Left ventricle myocardium inferior (tissue), 1 donor: ENCODE measurements around the gene CPNE5. TPM values are rescaled to one million over a fixed set of nuclear protein-coding genes. Genes with fewer than 3 reads are reported as not detected.

ENCODE experiments used
- DNase-seq: peaks from one replicate; pipeline ENCODE4 v3.0.0-alpha.2; 2020
- H3K27ac ChIP-seq: fragments of 200-600 bp; replicated peaks from 2 replicates; pipeline ENCODE4 v1.8.0; 2021
- H3K27me3 ChIP-seq: fragments of 200-600 bp; 2 replicates; pipeline ENCODE4 v1.8.0; 2021; ENCODE audit warnings: low read depth
- H3K36me3 ChIP-seq: fragments of 200-600 bp; 2 replicates; pipeline ENCODE4 v1.8.0; 2021
- H3K4me1 ChIP-seq: fragments of 200-600 bp; 2 replicates; pipeline ENCODE4 v1.8.0; 2021
- H3K4me3 ChIP-seq: fragments of 200-600 bp; 2 replicates; pipeline ENCODE4 v1.8.0; 2021; ENCODE audit warnings: mild to moderate bottlenecking, moderate library complexity
- H3K9me3 ChIP-seq: fragments of 200-600 bp; replicated peaks from 2 replicates; pipeline ENCODE4 v1.8.0; 2021
- CTCF ChIP-seq: fragments of 200-600 bp; IDR thresholded peaks from 2 replicates; pipeline ENCODE4 v1.8.0; 2021; ENCODE audit warnings: antibody characterized with exemption, mild to moderate bottlenecking, borderline replicate concordance
- intact Hi-C: fragments of 100-400 bp; cut with micrococcal nuclease; formaldehyde crosslinking; loops from one replicate; pipeline ENCODE4 v1.11.0; 2022
- total RNA-seq: library from RNA; stranded (reverse); fragmentation: NEBNext Ultra II Directional; extraction: Animal tissue kit (Norgen Biotek cat#: 25700); gene quantifications from one replicate; pipeline ENCODE4 v1.2.1, GENCODE V29; 2021
- donor health status: DM: no; HTN: yes; CAD: no; lungs with severe emphysema.

Gene CPNE5
- total RNA-seq, 1 donor from 2014 or later: 26.5 TPM

GRCh38 chr6:36871686-36872085 is 32.4 kb upstream of the CPNE5 start:
- Histone ChIP-seq H3K36me3 (peaks cover 23% of the 10 kb centered on the region), H3K4me1 (peaks cover 79% of the 10 kb centered on the region), H3K27ac (peak overlapping the region; percentile 95), H3K9me3 (no peaks in the 10 kb centered on the region), H3K4me3 (peak overlapping the region; percentile 0), H3K27me3 (no peaks in the 10 kb centered on the region)
- TF ChIP-seq CTCF: no peak
- intact Hi-C loops: no loop called here
- DNase-seq: no peak

GRCh38 chr6:36867471-36868224 is 28.4 kb upstream of the CPNE5 start:
- H3K4me1 ChIP-seq: peaks cover 85% of the 10 kb centered on the region
- H3K9me3 ChIP-seq: no peaks in the 10 kb centered on the region
- no peak for TF ChIP-seq CTCF
- intact Hi-C loops: no loop called here
- H3K4me3 ChIP-seq: peak overlapping the region; percentile 7
- H3K27ac ChIP-seq: peak overlapping the region; percentile 93
- peak; percentile 52 for DNase-seq
- H3K36me3 ChIP-seq: peaks cover 23% of the 10 kb centered on the region
- H3K27me3 ChIP-seq: no peaks in the 10 kb centered on the region

- Histone ChIP-seq H3K27me3 (no peaks in the 10 kb centered on the region), H3K9me3 (no peaks in the 10 kb centered on the region), H3K4me1 (peaks cover 84% of the 10 kb centered on the region), H3K36me3 (peaks cover 22% of the 10 kb centered on the region), H3K4me3 (no peak overlapping the region), H3K27ac (peak overlapping the region; percentile 93)
- intact Hi-C loops: no loop called here
- no peak for DNase-seq
- TF ChIP-seq CTCF: no peak
Observed at GRCh38 chr6:36865835-36866234, 26.6 kb upstream of the CPNE5 start.

- peaks cover 91% of the 10 kb centered on the region for H3K4me1 ChIP-seq
- no peaks in the 10 kb centered on the region for H3K27me3 ChIP-seq
- peak overlapping the region; percentile 93 for H3K27ac ChIP-seq
- H3K9me3 ChIP-seq: no peaks in the 10 kb centered on the region
- peaks cover 5% of the 10 kb centered on the region for H3K36me3 ChIP-seq
- no peak overlapping the region for H3K4me3 ChIP-seq
- intact Hi-C loops: no loop called here
- DNase-seq: no peak
- TF ChIP-seq CTCF: no peak
Observed at GRCh38 chr6:36863670-36864540, 24.7 kb upstream of the CPNE5 start.

- intact Hi-C loops: no loop called here
- Histone ChIP-seq H3K27me3 (no peaks in the 10 kb centered on the region), H3K9me3 (no peaks in the 10 kb centered on the region), H3K4me3 (no peak overlapping the region), H3K27ac (peak overlapping the region; percentile 28), H3K4me1 (peaks cover 88% of the 10 kb centered on the region), H3K36me3 (no peaks in the 10 kb centered on the region)
- no peak for TF ChIP-seq CTCF
- DNase-seq: no peak
Observed at GRCh38 chr6:36862848-36863382, 23.7 kb upstream of the CPNE5 start.
